Measurements from ENCODE around the gene SECISBP2. TPM values are rescaled to one million over a fixed set of nuclear protein-coding genes. Genes with fewer than 3 reads are reported as not detected.
A peak's percentile ranks its signal among the peaks of the same experiment; 100 is the strongest.
"Not testable (repeated sequence)": the region's sequence is repeated elsewhere in the genome, so short reads cannot be mapped to it uniquely, and the experiment has no call there.

SECISBP2 gene
- polyA plus RNA-seq, 1 experiment: 14.3 TPM

- Histone ChIP-seq H3K4me3 (ENCODE audit: low read depth, low read length) (no peak overlapping the region), H3K27me3 (ENCODE audit: control insufficient read depth, insufficient read depth, low read length) (no peaks in the 10 kb centered on the region), H3K36me3 (ENCODE audit: control insufficient read depth, insufficient read depth, low read length) (no peaks in the 10 kb centered on the region)
- TF ChIP-seq CTCF (IDR thresholded peaks at IDR 0.05; ENCODE audit: insufficient read depth, low read depth, low read length): no peak
- ChIA-PET POLR2A (no interaction called here), CTCF (interaction anchor here (1.1 kb wide), 1 partner anchor 128 kb away, joined by 3 read pairs; no protein-coding TSS in a partner anchor)
- DNase-seq (ENCODE audit: low read depth): no peak
Measured at GRCh38 chr9:89277454-89277853, 40.8 kb upstream of the SECISBP2 start.

- TF ChIP-seq CTCF (IDR thresholded peaks at IDR 0.05; ENCODE audit: insufficient read depth, low read depth, low read length): no peak
- Histone ChIP-seq H3K27me3 (ENCODE audit: control insufficient read depth, insufficient read depth, low read length) (no peaks in the 10 kb centered on the region), H3K4me3 (ENCODE audit: low read depth, low read length) (no peak overlapping the region), H3K36me3 (ENCODE audit: control insufficient read depth, insufficient read depth, low read length) (no peaks in the 10 kb centered on the region)
- ChIA-PET POLR2A (no interaction called here), CTCF (interaction anchor here (0.8 to 2.0 kb wide), 13 partner anchors 8 to 689 kb away, joined by 3 to 7 read pairs (median 3); no protein-coding TSS in a partner anchor)
- no peak for DNase-seq (ENCODE audit: low read depth)
Measured at GRCh38 chr9:89278551-89278950, 39.7 kb upstream of the SECISBP2 start.

DNA sequence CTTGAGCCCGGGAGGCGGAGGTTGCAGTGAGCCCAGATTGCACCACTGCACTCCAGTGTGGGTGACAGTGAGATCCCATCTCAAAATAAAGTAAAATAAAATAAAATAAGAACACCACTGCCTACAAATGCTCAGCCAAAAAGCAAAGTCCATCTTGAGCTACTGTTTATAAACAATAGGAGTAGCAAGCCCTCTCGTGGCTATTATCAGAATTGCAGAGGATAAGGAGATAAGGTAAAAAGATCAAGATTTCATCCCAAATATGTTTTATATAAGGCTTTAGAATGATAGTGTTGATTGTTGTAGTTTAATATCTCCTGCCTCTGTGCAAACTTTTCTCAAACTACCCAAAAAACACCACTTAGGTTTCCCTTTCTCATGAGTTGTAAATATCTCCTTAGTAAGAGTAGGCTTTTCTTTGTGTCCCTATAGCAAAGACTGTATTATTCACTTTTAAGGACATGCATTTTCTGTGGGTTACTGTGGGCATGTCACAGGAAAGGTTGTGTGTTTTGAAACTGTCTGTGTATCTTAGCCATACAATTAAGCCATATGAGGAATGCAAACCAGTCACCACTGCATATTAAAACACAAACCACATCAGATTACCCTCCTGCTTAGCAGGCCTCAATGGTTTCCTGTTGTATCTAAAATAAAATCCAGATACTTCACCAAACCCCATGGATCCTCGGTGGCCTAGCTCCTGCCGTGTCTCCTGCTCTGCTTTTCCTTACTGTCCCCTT is 39.1 kb upstream of the SECISBP2 start:
- DNase-seq (ENCODE audit: low read depth): no peak
- H3K36me3 ChIP-seq (ENCODE audit: control insufficient read depth, insufficient read depth, low read length): no peaks in the 10 kb centered on the region
- H3K4me3 ChIP-seq (ENCODE audit: low read depth, low read length): no peak overlapping the region
- CTCF ChIA-PET: interaction anchor here (0.8 to 2.0 kb wide), 12 partner anchors 9 to 689 kb away, joined by 3 to 7 read pairs (median 3); no protein-coding TSS in a partner anchor
- no peaks in the 10 kb centered on the region for H3K27me3 ChIP-seq (ENCODE audit: control insufficient read depth, insufficient read depth, low read length)
- TF ChIP-seq CTCF (IDR thresholded peaks at IDR 0.05; ENCODE audit: insufficient read depth, low read depth, low read length): peak; percentile 72
- POLR2A ChIA-PET: no interaction called here

DNA sequence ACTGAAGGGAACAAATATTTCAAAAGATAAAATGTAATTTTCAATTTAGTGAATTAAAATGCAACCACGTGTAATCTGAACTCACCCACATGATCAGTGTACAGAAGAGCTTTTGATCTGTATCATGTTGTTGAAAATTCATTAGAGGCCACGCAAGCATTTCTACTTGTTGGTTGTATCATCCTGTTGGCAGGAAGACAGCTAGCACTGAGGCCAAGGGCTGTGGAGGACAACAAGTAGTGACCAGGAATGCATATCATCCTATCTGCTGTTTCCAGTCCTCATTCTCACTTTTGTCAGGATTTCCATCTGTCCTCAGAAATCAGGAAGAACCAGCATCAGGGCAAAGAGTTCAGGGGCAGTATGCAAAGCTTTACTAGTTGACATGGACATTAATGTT is 37.2 kb upstream of the SECISBP2 start:
- Histone ChIP-seq H3K4me3 (ENCODE audit: low read depth, low read length) (no peak overlapping the region), H3K36me3 (ENCODE audit: control insufficient read depth, insufficient read depth, low read length) (no peaks in the 10 kb centered on the region), H3K27me3 (ENCODE audit: control insufficient read depth, insufficient read depth, low read length) (no peaks in the 10 kb centered on the region)
- DNase-seq (ENCODE audit: low read depth): no peak
- TF ChIP-seq CTCF (IDR thresholded peaks at IDR 0.05; ENCODE audit: insufficient read depth, low read depth, low read length): no peak
- ChIA-PET POLR2A (no interaction called here), CTCF (interaction anchor here (0.5 to 1.6 kb wide), 4 partner anchors 19 to 268 kb away, joined by 3 to 6 read pairs (median 4); no protein-coding TSS in a partner anchor)

DNA sequence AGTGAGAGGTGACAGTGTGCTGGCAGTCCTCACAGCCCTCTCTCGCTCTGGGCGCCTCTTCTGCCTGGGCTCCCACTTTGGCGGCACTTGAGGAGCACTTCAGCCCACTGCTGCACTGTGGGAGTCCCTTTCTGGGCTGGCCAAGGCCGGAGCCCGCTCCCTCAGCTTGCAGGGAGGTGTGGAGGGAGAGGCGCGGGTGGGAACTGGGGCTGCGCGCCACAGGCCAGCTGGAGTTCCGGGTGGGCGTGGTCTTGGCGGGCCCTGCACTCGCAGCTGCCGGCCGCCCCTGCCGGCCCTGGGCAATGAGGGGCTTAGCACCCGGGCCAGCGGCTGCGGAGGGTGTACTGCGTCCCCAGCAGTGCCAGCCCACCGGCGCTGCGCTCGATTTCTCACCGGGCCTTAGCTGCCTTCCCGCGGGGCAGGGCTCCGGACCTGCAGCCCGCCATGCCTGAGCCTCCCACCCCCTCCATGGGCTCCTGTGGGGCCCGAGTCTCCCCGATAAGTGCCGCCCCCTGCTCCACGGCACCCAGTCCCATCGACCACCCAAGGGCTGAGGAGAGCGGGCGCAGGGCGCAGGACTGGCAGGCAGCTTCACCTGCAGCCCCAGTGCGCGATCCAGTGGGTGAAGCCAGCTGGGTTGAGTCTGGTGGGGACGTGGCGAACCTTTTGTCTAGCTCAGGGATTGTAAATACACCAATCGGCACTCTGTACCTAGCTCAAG is 35.9 kb upstream of the SECISBP2 start:
- DNase-seq (ENCODE audit: low read depth); H3K36me3 ChIP-seq (ENCODE audit: control insufficient read depth, insufficient read depth, low read length); H3K27me3 ChIP-seq (ENCODE audit: control insufficient read depth, insufficient read depth, low read length): not testable (repeated sequence)
- CTCF ChIA-PET: interaction anchor here (1.6 kb wide), 1 partner anchor 267 kb away, joined by 4 read pairs; no protein-coding TSS in a partner anchor
- POLR2A ChIA-PET: interaction anchor here (0.6 kb wide), 1 partner anchor 890 kb away, joined by 3 read pairs; no protein-coding TSS in a partner anchor
- peak overlapping the region; percentile 7; the same call in 1 of the 2 replicates for H3K4me3 ChIP-seq (ENCODE audit: low read depth, low read length)
